WTC11 (cell line): Measurements from ENCODE around the gene RPUSD2. TPM values are rescaled to one million over a fixed set of nuclear protein-coding genes. Genes with fewer than 3 reads are reported as not detected.

Experiments
- ATAC-seq: fragments of 200-7000 bp; cut with Tn5 transposase; 2 replicates; pipeline ENCODE4 v1.10.0; 2021; ENCODE audit warnings: mild to moderate bottlenecking, moderate library complexity
- CTCF ChIA-PET: fragments of 300-600 bp; sonication (Branson Sonifier 250); formaldehyde crosslinking; loops from one replicate; lab custom pipeline; 2021; ENCODE audit warnings: antibody characterized with exemption; lab: Charles Lee
- POLR2A ChIA-PET: fragments of 350-600 bp; sonication (Branson Sonifier 250); formaldehyde crosslinking; loops from one replicate; lab custom pipeline; 2021; ENCODE audit warnings: antibody characterized with exemption; lab: Charles Lee
- DNase-seq: peaks from one replicate; pipeline ENCODE4 v3.0.0; 2021; ENCODE audit warnings: low spot score
- H3K27ac Mint-ChIP-seq: 2 replicates; pipeline ENCODE4 v1.8.0; 2021; ENCODE audit warnings: mixed read lengths
- H3K27me3 Mint-ChIP-seq: 2 replicates; pipeline ENCODE4 v1.8.0; 2021; ENCODE audit warnings: low read depth, mild to moderate bottlenecking, moderate library complexity, mixed read lengths
- H3K36me3 Mint-ChIP-seq: 2 replicates; pipeline ENCODE4 v1.8.0; 2021; ENCODE audit warnings: mixed read lengths
- H3K4me1 Mint-ChIP-seq: 2 replicates; pipeline ENCODE4 v1.8.0; 2022; ENCODE audit warnings: mixed read lengths
- H3K4me3 Mint-ChIP-seq: 2 replicates; pipeline ENCODE4 v1.8.0; 2021; ENCODE audit warnings: mild to moderate bottlenecking, moderate library complexity, mixed read lengths
- H3K9me3 Mint-ChIP-seq: 2 replicates; pipeline ENCODE4 v1.8.0; 2021; ENCODE audit warnings: mixed read lengths
- ARID4B ChIP-seq: sonication (generic); formaldehyde crosslinking; IDR thresholded peaks from 2 replicates; pipeline ENCODE4 v1.8.0; 2023; ENCODE audit warnings: missing genetic modification reagents, mild to moderate bottlenecking, borderline replicate concordance
- CREB1 ChIP-seq: sonication (generic); formaldehyde crosslinking; IDR thresholded peaks from 2 replicates; pipeline ENCODE4 v1.8.0; 2023; ENCODE audit warnings: mild to moderate bottlenecking, missing genetic modification reagents
- CREM ChIP-seq: sonication (generic); formaldehyde crosslinking; IDR thresholded peaks from 2 replicates; pipeline ENCODE4 v1.8.1; 2022; ENCODE audit warnings: mild to moderate bottlenecking, missing genetic modification reagents, moderate library complexity
- ESRRA ChIP-seq: sonication (generic); formaldehyde crosslinking; IDR thresholded peaks from 2 replicates; pipeline ENCODE4 v1.8.1; 2022; ENCODE audit warnings: mild to moderate bottlenecking, missing genetic modification reagents, borderline replicate concordance
- HMGA2 ChIP-seq: fragments of 250-450 bp; sonication (Bioruptor Pico); IDR thresholded peaks from 2 replicates; pipeline ENCODE4 v1.4.0; 2021; ENCODE audit warnings: mild to moderate bottlenecking, moderate library complexity
- KAT7 ChIP-seq: sonication (generic); formaldehyde crosslinking; IDR thresholded peaks from 2 replicates; pipeline ENCODE4 v1.8.1; 2023; ENCODE audit warnings: missing genetic modification reagents, mild to moderate bottlenecking, borderline replicate concordance
- NFYB ChIP-seq: sonication (generic); formaldehyde crosslinking; conservative IDR thresholded peaks from 2 replicates; pipeline ENCODE4 v1.8.0; 2022; ENCODE audit warnings: low read depth, missing genetic modification reagents
- STAT6 ChIP-seq: sonication (generic); formaldehyde crosslinking; conservative IDR thresholded peaks from 2 replicates; pipeline ENCODE4 v1.8.1; 2023; ENCODE audit warnings: mild to moderate bottlenecking, low read depth, missing genetic modification reagents, moderate library complexity
- ZNF396 ChIP-seq: fragments of 250-450 bp; sonication (Bioruptor Pico); IDR thresholded peaks from 2 replicates; pipeline ENCODE4 v1.8.0; 2021; ENCODE audit warnings: mild to moderate bottlenecking, moderate library complexity, borderline replicate concordance
- ZNF416 ChIP-seq: fragments of 250-450 bp; sonication (Bioruptor Pico); IDR thresholded peaks from 2 replicates; pipeline ENCODE4 v1.9.0; 2021; ENCODE audit warnings: mild to moderate bottlenecking, inconsistent platforms
- ZSCAN18 ChIP-seq: fragments of 250-450 bp; sonication (Bioruptor Pico); IDR thresholded peaks from 2 replicates; pipeline ENCODE4 v2.1.2; 2022; ENCODE audit warnings: mild to moderate bottlenecking, moderate library complexity
- total RNA-seq: library from RNA; stranded (reverse); gene quantifications from 3 replicates; pipeline ENCODE4 v1.2.3, GENCODE V29; 2021
- TF ChIP-seq, protein P1 (sequence below): sonication (generic); formaldehyde crosslinking; IDR thresholded peaks from 2 replicates; pipeline ENCODE4 v1.8.0; 2023; ENCODE audit warnings: missing genetic modification reagents
- TF ChIP-seq, protein P2 (sequence below): fragments of 200-600 bp; IDR thresholded peaks from 2 replicates; pipeline ENCODE4 v1.8.0; 2022; ENCODE audit warnings: antibody characterized with exemption
- TF ChIP-seq, protein P3 (sequence below): sonication (generic); formaldehyde crosslinking; IDR thresholded peaks from 2 replicates; pipeline ENCODE4 v1.8.0; 2022; ENCODE audit warnings: mild to moderate bottlenecking, missing genetic modification reagents
- TF ChIP-seq, protein P4 (sequence below): sonication (generic); formaldehyde crosslinking; IDR thresholded peaks from 2 replicates; pipeline ENCODE4 v1.8.1; 2023; ENCODE audit warnings: mild to moderate bottlenecking, missing genetic modification reagents
- TF ChIP-seq, protein P5 (sequence below): sonication (generic); formaldehyde crosslinking; conservative IDR thresholded peaks from 2 replicates; pipeline ENCODE4 v1.8.1; 2022; ENCODE audit warnings: mild to moderate bottlenecking, missing genetic modification reagents

RPUSD2 gene
- total RNA-seq, 1 experiment from 2014 or later, result 30.8 TPM

DNA sequence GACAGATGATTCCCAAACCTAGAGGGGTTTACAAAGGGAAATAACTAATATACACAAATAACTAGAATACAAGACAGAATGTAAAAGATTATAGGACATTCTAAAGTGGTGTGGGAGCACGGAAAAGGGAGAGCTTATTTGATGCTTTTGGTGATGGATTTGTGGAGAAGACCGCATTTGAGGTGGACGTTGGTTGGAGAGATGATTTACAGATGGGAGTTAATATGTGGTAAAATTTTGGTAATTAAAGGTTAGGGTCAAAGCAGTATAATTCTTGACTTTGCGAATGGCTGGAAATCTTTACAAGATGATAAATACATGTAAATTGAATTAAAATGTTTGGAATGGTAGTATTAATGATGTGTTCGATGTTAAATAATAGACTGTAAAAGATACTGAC lies 26.1 kb downstream of the RPUSD2 start:
- no peak for DNase-seq
- ChIA-PET CTCF (interaction anchor here (0.6 to 1.0 kb wide), 2 partner anchors 193 to 264 kb away, joined by 3 read pairs; no protein-coding TSS in a partner anchor), POLR2A (interaction anchor here (1.0 kb wide), 1 partner anchor 26 kb away, joined by 3 read pairs; the partner anchor contains the start of gene RPUSD2)
- TF ChIP-seq, protein P1, sequence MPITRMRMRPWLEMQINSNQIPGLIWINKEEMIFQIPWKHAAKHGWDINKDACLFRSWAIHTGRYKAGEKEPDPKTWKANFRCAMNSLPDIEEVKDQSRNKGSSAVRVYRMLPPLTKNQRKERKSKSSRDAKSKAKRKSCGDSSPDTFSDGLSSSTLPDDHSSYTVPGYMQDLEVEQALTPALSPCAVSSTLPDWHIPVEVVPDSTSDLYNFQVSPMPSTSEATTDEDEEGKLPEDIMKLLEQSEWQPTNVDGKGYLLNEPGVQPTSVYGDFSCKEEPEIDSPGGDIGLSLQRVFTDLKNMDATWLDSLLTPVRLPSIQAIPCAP (CRISPR knock-in tag), result no peak
- TF ChIP-seq NFYB (no peak), ZSCAN18 (CRISPR knock-in tag) (no peak), ZNF416 (CRISPR knock-in tag) (no peak), STAT6 (CRISPR knock-in tag) (no peak), CREM (CRISPR knock-in tag) (no peak), ESRRA (CRISPR knock-in tag) (no peak), ARID4B (CRISPR knock-in tag) (no peak), HMGA2 (CRISPR knock-in tag) (no peak), KAT7 (no peak), ZNF396 (CRISPR knock-in tag) (no peak), CREB1 (CRISPR knock-in tag) (no peak)
- TF ChIP-seq, protein P2, sequence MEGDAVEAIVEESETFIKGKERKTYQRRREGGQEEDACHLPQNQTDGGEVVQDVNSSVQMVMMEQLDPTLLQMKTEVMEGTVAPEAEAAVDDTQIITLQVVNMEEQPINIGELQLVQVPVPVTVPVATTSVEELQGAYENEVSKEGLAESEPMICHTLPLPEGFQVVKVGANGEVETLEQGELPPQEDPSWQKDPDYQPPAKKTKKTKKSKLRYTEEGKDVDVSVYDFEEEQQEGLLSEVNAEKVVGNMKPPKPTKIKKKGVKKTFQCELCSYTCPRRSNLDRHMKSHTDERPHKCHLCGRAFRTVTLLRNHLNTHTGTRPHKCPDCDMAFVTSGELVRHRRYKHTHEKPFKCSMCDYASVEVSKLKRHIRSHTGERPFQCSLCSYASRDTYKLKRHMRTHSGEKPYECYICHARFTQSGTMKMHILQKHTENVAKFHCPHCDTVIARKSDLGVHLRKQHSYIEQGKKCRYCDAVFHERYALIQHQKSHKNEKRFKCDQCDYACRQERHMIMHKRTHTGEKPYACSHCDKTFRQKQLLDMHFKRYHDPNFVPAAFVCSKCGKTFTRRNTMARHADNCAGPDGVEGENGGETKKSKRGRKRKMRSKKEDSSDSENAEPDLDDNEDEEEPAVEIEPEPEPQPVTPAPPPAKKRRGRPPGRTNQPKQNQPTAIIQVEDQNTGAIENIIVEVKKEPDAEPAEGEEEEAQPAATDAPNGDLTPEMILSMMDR, result no peak
- TF ChIP-seq, protein P3, sequence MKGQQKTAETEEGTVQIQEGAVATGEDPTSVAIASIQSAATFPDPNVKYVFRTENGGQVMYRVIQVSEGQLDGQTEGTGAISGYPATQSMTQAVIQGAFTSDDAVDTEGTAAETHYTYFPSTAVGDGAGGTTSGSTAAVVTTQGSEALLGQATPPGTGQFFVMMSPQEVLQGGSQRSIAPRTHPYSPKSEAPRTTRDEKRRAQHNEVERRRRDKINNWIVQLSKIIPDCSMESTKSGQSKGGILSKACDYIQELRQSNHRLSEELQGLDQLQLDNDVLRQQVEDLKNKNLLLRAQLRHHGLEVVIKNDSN (CRISPR knock-in tag), result no peak
- TF ChIP-seq, protein P4, sequence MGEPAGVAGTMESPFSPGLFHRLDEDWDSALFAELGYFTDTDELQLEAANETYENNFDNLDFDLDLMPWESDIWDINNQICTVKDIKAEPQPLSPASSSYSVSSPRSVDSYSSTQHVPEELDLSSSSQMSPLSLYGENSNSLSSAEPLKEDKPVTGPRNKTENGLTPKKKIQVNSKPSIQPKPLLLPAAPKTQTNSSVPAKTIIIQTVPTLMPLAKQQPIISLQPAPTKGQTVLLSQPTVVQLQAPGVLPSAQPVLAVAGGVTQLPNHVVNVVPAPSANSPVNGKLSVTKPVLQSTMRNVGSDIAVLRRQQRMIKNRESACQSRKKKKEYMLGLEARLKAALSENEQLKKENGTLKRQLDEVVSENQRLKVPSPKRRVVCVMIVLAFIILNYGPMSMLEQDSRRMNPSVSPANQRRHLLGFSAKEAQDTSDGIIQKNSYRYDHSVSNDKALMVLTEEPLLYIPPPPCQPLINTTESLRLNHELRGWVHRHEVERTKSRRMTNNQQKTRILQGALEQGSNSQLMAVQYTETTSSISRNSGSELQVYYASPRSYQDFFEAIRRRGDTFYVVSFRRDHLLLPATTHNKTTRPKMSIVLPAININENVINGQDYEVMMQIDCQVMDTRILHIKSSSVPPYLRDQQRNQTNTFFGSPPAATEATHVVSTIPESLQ, result no peak
- TF ChIP-seq, protein P5, sequence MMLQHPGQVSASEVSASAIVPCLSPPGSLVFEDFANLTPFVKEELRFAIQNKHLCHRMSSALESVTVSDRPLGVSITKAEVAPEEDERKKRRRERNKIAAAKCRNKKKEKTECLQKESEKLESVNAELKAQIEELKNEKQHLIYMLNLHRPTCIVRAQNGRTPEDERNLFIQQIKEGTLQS (CRISPR knock-in tag), result no peak
- H3K4me1 Mint-ChIP-seq, result peaks cover 27% of the 10 kb centered on the region
- H3K4me3 Mint-ChIP-seq, result peak overlapping the region; percentile 92
- no peaks in the 10 kb centered on the region; the same call in 1 of the 2 replicates for H3K27me3 Mint-ChIP-seq
- no peak overlapping the region for H3K27ac Mint-ChIP-seq
- H3K9me3 Mint-ChIP-seq, result no peaks in the 10 kb centered on the region
- ATAC-seq, result no peak
- no peaks in the 10 kb centered on the region for H3K36me3 Mint-ChIP-seq
